ENCODE results near the gene TPSAB1.
"Not testable (repeated sequence)": the region's sequence is repeated elsewhere in the genome, so short reads cannot be mapped to it uniquely, and the experiment has no call there.

GRCh38 chr16:1230084-1230470 lies 10.4 kb upstream of the TPSAB1 start, which contains the start of gene TPSB2:
- TF ChIP-seq POLR2A, CTCF, EP300 (IDR thresholded peaks at IDR 0.05): not testable (repeated sequence)
